Cardiac fibroblast (primary cell): ENCODE data around the gene SLC15A4.
"Not testable (repeated sequence)": the region's sequence is repeated elsewhere in the genome, so short reads cannot be mapped to it uniquely, and the experiment has no call there.

Experiments
- DNase-seq, 2 donors: peaks; one replicate each; pipeline versions ENCODE4 v3.0.0 to v3.0.0-alpha.2; 2010; ENCODE audit warnings: low read depth in 2 of 2
- H3K4me3 ChIP-seq, 2 donors: replicated peaks in 1 of 2; 1 replicate in 1 of 2; 2 replicates in 1 of 2; pipeline ENCODE4 v1.5.1; 2011; ENCODE audit warnings: low read depth in 2 of 2, low read length in 2 of 2, mild to moderate bottlenecking in 2 of 2, moderate library complexity in 1 of 2
- TF ChIP-seq, protein P1 (sequence below): IDR thresholded peaks from one replicate; pipeline ENCODE4 v1.5.1; 2011; ENCODE audit warnings: low read depth, mild to moderate bottlenecking, low read length, inconsistent platforms

The SLC15A4 gene

DNA sequence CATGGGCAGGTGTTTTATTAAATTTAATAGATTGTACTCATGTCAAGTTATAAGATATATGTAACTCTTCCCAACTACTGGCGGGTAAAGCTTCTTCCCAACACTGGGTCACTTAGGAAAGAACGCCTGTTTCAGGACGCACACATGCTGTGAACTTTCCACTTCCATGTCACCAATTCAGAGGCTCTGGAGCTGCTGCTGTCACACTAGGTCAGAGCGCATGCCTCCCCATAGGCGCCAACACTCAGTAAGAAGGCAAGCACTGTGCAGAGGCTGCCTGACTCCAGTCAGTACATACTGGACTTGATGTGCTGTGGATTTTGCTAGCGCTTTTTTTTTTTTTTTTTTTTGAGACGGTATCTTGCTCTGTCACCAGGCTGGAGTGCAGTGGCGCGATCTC, 17.2 kb downstream of the SLC15A4 start:
- H3K4me3 ChIP-seq: no peak overlapping the region
- DNase-seq: no peak
- TF ChIP-seq, protein P1, sequence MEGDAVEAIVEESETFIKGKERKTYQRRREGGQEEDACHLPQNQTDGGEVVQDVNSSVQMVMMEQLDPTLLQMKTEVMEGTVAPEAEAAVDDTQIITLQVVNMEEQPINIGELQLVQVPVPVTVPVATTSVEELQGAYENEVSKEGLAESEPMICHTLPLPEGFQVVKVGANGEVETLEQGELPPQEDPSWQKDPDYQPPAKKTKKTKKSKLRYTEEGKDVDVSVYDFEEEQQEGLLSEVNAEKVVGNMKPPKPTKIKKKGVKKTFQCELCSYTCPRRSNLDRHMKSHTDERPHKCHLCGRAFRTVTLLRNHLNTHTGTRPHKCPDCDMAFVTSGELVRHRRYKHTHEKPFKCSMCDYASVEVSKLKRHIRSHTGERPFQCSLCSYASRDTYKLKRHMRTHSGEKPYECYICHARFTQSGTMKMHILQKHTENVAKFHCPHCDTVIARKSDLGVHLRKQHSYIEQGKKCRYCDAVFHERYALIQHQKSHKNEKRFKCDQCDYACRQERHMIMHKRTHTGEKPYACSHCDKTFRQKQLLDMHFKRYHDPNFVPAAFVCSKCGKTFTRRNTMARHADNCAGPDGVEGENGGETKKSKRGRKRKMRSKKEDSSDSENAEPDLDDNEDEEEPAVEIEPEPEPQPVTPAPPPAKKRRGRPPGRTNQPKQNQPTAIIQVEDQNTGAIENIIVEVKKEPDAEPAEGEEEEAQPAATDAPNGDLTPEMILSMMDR: no peak

DNA sequence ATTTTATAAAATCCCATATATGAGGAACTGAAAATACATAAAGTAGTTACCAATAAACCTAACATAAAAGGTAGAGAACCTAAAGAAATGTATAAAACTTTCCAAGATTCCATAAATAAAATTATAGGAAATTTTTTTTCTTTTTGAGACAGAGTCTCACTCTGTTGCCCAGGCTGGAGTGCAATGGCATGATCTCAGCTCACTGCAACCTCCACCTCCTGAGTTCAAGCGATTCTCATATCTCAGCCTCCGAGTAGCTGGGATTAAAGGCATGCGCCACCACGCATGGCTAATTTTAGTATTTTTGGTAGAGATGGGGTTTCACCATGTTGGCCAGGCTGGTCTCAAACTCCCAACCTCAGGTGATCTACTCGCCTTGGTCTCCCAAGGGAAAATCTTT, 18.4 kb downstream of the SLC15A4 start:
- not testable (repeated sequence) for DNase-seq, H3K4me3 ChIP-seq

DNA sequence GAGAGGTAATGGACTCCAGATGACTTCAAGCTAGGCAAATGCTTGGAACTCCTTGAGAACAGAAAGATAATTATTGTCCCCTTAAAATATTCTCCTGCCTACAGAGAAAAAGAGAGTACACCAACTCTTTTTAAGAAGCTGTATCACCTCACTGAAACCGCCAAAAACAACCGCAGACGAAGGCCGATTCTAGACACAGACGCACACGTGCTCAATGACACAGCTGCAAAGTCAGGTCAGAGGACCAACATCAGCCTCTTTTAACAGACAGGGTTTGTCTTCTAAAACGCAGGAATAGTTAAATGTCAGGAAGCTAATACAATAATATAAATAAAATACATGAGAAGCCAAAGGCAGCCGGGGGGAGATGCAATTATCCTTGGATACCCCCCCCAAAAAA, 19.0 kb downstream of the SLC15A4 start:
- H3K4me3 ChIP-seq: no peak overlapping the region
- TF ChIP-seq, protein P1: no peak
- DNase-seq: no peak

DNA sequence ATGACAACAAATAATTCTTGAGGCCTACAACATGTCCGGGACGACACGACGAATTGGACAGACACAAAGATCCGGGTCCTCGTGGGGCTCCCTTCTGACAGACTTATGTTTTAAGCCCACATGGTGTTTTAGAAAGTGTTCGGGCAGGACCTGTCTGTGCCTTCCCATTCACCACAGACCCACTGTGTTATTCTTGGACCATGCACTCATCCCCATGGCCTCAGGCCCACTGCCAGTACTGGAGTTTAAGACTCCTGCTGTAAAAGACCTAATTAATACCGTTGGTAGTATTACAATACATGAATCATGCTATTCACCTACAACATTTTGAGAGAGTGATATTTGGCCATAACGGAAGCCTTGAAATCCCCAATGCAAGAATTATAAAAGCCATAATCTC, 20.0 kb downstream of the SLC15A4 start:
- no peak overlapping the region for H3K4me3 ChIP-seq
- DNase-seq: no peak
- TF ChIP-seq, protein P1: no peak

DNA sequence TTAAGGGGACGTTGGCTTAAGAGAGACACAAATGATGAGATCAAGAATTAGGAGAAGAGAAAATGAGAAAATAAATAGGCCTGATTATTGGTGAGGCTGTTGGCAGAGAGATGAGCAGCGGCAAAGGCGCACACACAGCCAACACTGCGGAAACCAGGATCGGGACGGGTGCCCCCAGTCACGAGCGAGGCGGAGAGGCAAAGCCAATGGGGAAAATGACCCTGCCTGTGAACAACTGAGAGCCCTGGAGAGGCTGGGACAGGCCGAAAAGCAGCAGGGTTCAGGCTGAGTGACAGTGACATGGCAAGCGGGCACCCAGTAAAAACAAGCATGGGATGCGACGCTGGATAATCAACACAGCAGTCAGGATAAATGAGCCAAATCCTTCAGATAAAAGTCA, 21.0 kb downstream of the SLC15A4 start:
- TF ChIP-seq, protein P1: no peak
- no peak for DNase-seq
- H3K4me3 ChIP-seq: no peak overlapping the region

DNA sequence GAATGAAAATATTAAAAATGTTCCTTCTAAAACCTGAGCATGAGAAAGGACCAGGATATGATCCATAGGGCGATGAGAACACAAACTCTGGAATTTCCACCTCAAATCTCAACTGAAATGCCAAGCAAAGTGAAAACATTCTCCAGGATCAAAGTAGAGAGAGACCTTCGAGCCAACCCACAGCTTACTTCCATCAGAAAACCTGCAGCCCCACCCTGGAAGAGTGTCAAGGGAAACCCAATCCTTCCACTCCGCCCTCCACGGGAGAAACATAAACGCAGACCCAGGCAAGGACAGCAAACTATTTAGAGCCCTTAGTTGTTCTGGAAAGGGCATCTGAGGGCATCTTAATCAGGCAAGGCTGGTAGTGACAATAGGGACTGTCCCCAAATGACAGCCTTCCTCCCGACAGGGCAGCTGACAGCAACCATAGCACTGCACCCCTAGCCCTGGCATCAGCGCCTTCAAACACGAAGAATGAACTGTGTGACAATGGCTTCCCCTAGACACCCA, 21.8 kb downstream of the SLC15A4 start:
- TF ChIP-seq, protein P1: no peak
- peak; percentile 43 to 63 for DNase-seq
- no peak overlapping the region for H3K4me3 ChIP-seq

DNA sequence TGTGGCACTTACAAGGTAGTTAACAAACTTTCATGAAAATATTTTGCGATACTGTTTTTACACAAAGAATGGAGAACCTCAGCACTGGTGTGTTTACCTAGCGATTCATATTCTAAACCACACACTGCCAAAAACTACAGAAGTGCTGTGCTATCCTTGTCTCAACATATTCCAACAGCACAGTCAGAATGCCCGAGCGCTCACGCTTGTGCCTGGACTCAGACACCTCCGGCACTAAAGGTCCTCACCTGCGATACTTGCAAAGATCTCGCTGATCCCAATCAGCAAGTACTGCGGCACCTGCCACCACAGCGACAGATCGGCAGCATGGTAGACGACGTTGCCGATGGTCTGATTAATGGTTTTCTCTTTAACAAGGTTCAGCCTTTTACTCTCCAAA, 23.2 kb downstream of the SLC15A4 start:
- TF ChIP-seq, protein P1: no peak
- no peak overlapping the region for H3K4me3 ChIP-seq
- DNase-seq: no peak
